Ureter (tissue), 1 donor: ENCODE data around the gene CALM1. TPM values are rescaled to one million over a fixed set of nuclear protein-coding genes. Genes with fewer than 3 reads are reported as not detected.

Experiments used
- DNase-seq: peaks from one replicate; pipeline ENCODE4 v3.0.0-alpha.2; 2020; ENCODE audit warnings: low spot score
- total RNA-seq: library from RNA; stranded (reverse); gene quantifications from one replicate; pipeline ENCODE4 v1.2.4, GENCODE V29; 2023
- donor health status: DM: yes; HTN: yes; CAD: no.

CALM1 gene
- total RNA-seq, 1 donor from 2014 or later: 335 TPM

DNA sequence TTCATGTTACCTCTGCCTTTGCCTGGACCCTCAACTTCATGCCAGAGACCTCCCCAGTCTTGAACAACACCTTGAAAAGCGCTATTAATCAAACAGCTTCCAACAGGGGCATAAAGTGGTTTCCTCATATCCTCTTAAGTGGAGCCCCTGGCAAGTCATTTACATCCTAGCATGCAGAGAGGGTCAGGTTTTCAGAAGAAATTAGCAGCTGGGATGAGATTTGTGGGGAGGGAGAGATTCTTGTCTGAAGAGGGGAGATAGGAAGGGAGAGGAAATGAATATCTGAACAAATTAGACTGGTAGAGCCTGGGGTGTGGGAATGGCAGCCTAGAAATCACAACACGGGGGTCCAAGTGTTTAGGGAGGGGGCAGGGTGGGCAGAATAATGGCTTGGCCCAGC lies 45.6 kb downstream of the CALM1 start:
- DNase-seq: no peak

DNA sequence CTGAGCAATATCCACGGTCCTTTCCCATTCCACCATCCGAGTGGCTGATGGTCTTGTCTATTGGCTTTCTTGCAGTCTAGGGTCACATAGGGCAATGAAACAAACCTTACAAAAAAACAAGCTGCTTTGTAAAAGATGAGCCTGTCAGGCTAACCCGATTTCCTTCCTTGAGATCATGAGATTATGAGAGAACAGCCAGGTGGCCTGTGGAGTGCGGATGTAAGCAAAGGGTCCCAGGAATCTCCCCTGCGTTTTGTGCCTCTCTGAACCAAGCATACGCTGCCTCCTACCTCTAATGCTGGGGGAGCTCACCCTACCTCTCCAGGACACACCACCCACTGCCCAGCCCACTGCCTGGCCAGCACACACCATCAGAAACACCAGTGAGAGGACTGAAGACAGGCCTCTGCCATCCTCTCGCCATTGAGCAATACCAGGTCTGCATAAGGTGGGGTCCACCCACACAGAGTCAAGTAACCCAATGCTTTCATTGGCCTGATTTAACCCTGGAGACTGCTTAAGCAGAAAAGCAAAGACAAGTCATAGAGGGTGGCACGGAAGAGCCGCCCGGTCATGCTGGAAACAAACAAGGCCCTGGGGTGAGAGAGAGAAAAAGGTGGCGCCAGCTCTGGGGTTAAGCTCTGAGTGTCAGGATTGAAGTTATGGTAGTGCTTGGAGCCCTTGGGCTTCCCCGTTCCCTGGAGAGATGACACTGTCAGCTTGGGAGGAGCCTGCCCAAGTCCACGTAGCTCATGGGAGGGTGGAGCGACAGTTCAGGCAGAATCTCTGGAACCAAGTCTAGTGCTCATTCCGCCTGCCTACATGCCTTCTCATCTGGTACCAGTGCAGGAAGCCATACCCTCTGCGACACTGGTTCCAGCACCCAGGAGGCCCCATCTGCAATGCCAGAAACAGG lies 46.6 kb downstream of the CALM1 start:
- DNase-seq: no peak

GRCh38 chr14:90444077-90444696 lies 47.4 kb downstream of the CALM1 start:
- peak; percentile 81 for DNase-seq

- DNase-seq: no peak
Measured at GRCh38 chr14:90445011-90445410, 48.2 kb downstream of the CALM1 start.

DNA sequence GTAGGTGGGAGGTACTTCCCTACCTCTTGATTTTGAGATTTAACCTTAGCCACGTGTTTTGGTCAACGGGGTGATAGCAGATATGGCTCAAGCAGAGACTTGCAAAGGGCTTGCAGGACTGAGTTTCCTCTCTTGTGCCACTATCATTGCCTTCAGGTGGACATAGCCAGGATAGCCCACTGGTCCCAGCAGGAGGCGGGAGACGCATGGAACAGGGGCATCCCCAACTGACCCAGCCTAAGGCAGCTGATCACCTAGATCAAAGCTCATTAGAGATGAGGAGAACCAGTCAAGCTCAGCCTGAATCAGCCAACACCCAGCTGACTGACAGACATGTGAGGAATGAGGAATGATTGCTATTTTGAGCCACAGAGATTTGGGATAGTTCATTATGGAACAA lies 49.6 kb downstream of the CALM1 start:
- DNase-seq: no peak

DNA sequence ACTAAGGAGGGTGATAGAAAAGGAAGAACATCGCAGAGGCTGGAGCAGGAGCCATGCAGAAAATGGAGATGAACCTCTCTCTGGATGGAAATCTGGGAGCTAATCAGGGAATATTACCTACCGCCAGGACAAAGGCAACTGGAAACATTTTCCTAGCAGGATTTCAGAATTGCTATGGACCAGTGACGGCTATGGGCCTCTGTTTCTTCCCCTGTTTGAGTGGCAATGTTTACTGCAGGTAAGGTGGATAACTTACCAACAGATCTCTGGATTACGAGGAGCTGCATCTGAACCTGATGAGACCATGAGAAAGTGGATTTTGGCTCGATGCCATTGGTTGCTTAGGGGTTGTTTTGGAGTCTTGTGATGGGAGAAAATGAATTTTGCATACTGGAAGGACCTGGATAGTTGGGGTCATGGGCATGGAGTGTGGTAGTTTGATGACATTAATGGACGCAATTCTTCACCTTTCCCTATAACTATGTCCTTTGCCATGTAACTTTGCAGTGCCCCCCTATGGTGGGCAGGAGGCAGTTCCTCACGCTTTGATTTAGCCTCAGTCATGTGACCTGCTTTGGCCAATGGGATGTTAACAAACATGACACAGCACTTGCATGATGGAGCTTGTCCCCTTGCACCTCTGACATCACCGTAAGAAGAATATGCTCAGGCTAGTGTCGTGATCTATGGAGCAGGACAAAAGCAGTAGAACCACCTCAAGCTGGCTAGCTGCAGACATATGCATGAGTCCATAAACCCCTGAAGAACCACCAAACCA lies 51.1 kb downstream of the CALM1 start:
- DNase-seq: no peak

DNA sequence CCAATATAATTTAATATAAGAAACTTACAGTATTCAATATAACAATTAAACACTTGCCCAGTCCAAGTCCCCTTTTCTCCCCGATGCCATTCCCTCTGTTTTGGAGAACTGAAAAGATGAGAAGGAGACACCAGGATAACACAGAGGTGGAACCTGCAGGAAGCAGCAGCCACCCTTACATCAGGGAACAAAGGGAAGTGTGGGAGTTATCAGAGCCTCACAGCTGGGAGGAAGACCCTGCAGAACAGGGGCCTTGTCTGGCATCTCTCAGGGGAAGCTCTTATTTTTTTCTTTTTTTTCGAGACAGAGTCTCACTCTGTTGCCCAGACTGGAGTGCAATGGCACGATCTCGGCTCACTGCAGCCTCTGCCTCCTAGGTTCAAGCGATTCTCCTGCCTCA lies 52.6 kb downstream of the CALM1 start:
- DNase-seq: no peak

DNA sequence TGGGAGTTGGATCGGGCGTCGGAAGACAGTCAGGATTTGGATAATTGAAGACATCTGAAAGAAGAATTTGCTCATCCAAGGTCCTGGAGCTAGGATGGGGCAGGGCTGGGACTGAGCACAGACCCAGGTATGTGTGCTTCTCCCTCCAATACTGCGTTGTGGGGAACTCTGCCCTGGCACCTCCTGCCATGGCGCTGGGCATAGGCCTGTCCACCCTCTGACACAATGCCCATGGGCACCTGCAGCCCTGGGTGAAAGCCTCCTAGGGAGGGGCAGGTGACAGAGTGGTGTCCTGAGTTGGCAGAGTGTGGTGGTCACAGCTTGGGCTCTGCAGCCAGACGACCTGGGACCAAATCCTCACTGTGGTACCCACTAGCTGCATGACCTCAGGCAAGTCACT lies 53.3 kb downstream of the CALM1 start:
- no peak for DNase-seq

- no peak for DNase-seq
Measured at GRCh38 chr14:90450667-90451066, 53.8 kb downstream of the CALM1 start.

GRCh38 chr14:90451443-90451842 lies 54.6 kb downstream of the CALM1 start:
- DNase-seq: no peak

DNA sequence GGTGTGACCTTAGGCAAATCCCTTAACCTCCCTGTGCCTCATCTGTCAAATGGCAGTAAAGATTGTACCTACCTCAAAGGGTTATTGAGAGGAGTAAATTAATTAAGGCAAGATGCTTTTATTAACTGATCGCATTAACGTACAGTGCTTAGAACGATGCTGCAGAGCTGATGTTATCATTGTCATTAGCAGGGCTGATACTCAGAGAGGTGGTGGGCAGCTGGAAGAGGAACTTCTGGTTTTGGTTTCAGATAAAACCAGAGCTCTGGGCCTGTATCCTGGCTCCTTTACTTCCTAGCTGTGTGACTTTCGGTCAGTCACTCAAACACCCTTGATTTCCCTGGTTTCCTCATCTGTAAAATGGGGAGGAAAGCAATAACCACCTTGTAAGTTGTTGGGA lies 55.1 kb downstream of the CALM1 start:
- no peak for DNase-seq

- no peak for DNase-seq
Measured at GRCh38 chr14:90452366-90452765, 55.5 kb downstream of the CALM1 start.

GRCh38 chr14:90453401-90453951 lies 56.6 kb downstream of the CALM1 start:
- DNase-seq: no peak

DNA sequence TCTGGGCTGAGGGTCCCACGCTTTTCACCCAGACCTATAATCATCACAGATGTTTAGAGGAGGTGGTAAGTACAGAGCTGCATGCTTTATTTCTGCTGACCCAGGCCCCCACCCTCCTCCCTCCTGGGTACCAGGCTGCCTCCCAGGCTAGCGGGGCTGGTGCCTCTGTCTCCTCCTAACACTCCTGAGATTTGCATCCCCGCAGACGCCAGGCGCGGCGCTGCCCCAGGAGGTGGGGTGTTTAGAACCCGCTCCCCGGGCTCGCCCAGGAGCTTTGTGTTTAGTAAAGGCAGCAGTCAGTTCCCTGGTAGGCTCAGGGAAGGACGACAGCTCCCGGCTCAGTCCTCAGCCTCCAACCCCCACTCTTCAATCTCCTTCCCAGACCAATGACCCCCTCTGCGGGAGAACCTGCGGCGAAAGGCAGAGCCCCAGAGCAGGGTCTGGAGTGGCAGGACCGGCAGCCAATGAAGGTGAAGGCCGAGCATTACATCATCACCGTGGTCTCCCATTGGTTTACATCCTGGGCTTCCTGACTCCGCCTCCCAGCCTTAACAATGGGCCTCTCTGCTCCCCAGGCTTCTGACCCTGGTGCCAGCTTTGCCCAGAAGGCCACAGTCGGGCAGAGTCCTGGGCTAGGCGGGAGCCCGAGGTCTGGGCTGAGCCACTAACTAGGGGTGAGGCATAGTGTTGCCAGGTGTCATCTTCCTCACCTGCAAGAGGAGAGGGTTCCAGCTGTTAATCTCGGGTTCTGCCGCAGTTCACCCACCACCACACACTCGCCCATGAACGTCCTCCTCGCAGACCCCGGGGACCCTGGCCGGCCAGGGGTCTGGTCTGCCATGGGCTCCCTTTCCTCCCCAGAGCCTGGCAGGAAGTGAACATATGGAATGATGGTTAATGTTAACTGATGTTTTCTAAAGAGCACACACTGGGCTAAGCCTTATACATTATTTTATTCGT lies 57.5 kb downstream of the CALM1 start:
- no peak for DNase-seq

GRCh38 chr14:90455100-90455571 lies 58.3 kb downstream of the CALM1 start:
- DNase-seq: no peak

DNA sequence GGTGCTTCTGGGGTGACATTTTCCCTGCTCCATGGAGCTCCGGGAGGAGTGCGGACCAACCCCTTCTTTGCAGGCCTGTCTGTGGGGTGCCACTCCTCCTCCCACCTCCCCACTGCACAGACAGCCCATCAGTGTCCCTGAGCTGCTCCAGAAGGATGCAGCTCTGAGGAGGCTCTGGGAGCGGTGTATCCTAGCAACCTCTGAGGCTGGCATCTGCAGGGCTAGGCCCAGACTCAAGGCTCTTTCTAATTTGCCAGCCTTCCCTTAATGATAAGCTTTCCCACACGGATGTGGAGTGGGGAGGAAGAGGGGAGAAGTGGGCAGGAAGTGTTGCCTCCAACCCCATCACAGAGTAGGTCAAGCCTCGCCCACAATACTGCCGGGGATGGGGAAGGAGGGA lies 59.7 kb downstream of the CALM1 start:
- DNase-seq: no peak

- DNase-seq: no peak
Measured at GRCh38 chr14:90457186-90457585, 60.4 kb downstream of the CALM1 start.
